ENCODE measurements around the gene PRKCQ.

PRKCQ gene

GRCh38 chr10:6518791-6519429 lies 61.2 kb downstream of the PRKCQ start:
- no peak for FAIRE-seq

- FAIRE-seq: no peak
These were observed 63.2 kb downstream of the PRKCQ start for GRCh38 chr10:6516929-6517284.

- FAIRE-seq: no peak
These were observed 63.7 kb downstream of the PRKCQ start for GRCh38 chr10:6516281-6516928.

GRCh38 chr10:6514844-6515780 lies 65.0 kb downstream of the PRKCQ start:
- no peak for FAIRE-seq

- no peak for FAIRE-seq
These were observed 65.9 kb downstream of the PRKCQ start for GRCh38 chr10:6514180-6514579.

- no peak for FAIRE-seq
These were observed 66.6 kb downstream of the PRKCQ start for GRCh38 chr10:6513476-6513875.

- FAIRE-seq: no peak
These were observed 67.9 kb downstream of the PRKCQ start for GRCh38 chr10:6512182-6512581.

- FAIRE-seq: no peak
These were observed 68.7 kb downstream of the PRKCQ start for GRCh38 chr10:6511347-6511746.

GRCh38 chr10:6507311-6507710 lies 72.8 kb downstream of the PRKCQ start:
- no peak for FAIRE-seq

- no peak for FAIRE-seq
These were observed 74.8 kb downstream of the PRKCQ start for GRCh38 chr10:6505300-6505699.

- no peak for FAIRE-seq
These were observed 75.8 kb downstream of the PRKCQ start for GRCh38 chr10:6504296-6504695.

GRCh38 chr10:6503171-6503570 lies 76.9 kb downstream of the PRKCQ start:
- no peak for FAIRE-seq

GRCh38 chr10:6501931-6502330 lies 78.1 kb downstream of the PRKCQ start:
- no peak for FAIRE-seq

GRCh38 chr10:6499974-6500373 lies 80.1 kb downstream of the PRKCQ start:
- no peak for FAIRE-seq

GRCh38 chr10:6498771-6499170 lies 81.3 kb downstream of the PRKCQ start:
- no peak for FAIRE-seq

GRCh38 chr10:6497620-6498019 lies 82.5 kb downstream of the PRKCQ start:
- FAIRE-seq: no peak

GRCh38 chr10:6494936-6495592 lies 85.0 kb downstream of the PRKCQ start:
- no peak for FAIRE-seq

- FAIRE-seq: no peak
These were observed 85.6 kb downstream of the PRKCQ start for GRCh38 chr10:6494442-6494819.

- no peak for FAIRE-seq
These were observed 86.3 kb downstream of the PRKCQ start for GRCh38 chr10:6493521-6494441.

- no peak for FAIRE-seq
These were observed 87.2 kb downstream of the PRKCQ start for GRCh38 chr10:6492896-6493295.

GRCh38 chr10:6491841-6492609 lies 88.1 kb downstream of the PRKCQ start:
- FAIRE-seq: no peak

All from colon (tissue), 2 donors.